OCI-M1 (cell line): ENCODE data around the gene PLCG2.
"Not testable (repeated sequence)": the region's sequence is repeated elsewhere in the genome, so short reads cannot be mapped to it uniquely, and the experiment has no call there.

ENCODE experiments used
- DNase-seq: peaks from one replicate; lab custom pipeline; 2025; lab: John Stamatoyannopoulos, UW

The PLCG2 gene

DNA sequence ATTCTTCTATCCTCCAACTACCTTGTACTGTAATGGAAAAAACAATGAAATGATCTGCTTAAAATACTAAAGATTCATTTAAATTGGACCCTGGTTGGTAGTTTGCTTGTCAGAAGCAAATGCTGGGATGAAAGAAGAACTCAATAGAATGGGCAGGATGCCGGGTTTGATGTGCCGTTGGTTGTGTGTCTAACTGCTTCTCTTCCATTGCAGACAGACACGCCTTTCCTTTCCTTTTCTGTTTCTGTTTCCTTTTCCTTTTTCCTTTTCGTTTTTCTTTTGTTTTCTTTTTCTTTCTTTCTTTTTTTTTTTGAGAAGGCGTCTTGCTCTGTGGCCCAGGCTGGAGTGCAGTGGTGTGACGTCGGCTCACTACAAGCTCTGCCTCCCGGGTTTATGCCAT, 64.6 kb downstream of the PLCG2 start:
- DNase-seq, result peak; percentile 63

DNA sequence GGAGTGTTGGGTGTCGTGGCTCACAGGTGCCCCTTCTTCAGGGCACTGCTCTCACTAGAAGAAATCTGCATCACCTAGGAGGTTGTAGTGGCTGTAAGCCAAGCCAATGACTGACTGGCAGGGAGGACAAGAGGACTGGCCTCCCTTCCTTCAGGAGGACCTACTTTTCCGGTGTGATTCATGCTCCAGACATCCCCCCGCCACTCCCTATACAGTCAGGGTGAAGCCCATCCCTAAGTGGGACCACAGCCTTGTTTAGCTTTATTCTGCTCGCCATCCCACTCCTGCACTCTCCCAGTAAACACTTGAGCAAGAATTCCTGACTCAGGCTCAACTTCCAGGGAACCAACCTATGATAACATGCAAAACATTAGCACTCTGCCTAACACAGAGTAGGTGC, 67.0 kb downstream of the PLCG2 start:
- no peak for DNase-seq

DNA sequence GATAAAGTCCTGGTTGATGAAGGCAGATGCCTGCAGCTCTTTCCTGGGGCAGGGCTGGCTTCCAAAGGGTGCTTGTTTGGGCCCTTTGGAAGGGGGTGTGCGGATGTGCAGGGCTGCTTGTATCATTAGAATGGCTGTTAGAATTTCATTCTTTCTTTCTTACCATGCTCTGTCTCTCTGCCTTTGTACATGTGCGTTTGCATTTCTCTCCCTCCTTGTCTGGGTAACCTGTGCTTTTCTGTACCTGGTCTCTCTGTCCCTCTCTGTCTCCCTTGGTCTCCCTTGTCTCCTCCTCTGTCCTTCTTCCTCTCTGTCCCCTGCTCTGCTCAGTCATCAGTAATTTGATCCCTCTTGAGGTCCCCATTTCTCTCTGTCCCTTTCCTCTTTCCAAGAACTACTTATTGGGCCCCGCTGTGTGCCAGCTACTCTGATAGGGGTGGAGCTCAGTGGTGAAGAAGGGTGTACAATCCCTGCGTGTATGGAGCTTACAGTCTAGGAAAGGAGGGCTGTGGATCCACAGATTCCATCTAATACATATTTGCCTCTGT, 69.3 kb downstream of the PLCG2 start:
- DNase-seq, result peak; percentile 58

DNA sequence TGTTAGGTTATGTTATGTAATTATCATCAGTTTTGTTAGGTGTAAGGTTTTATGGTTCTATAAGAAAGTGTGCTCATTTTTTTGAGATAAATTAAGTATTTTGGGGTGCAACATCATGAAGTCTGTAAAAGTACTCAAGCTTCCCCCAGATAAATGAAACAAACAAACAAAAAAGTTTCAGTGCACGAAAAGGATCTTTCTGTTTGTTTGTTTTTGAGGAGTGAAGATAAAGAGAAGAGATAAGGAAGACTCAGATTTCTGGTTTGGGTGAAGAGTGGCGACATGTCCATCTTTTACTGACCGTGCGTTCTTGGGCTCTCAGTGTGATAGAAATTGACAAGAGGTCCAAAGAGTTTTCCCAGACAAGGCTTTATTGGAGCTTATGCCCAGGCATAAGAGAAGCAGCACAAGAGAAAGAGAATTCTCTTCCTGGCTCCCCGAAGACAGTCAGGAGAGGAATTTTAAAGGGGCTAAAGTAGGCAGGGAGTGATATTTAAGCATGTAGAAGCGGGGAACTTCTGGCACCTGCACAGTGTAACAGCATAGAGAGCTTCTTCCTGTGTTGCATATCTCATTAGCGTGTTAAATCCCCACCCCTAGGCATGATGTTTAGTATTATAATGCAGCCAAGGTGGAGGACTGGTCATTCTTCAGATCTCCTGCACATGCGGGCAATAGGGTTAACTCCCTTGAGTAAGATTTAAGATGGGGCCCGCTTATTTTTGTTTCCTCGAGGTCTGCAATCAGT, 71.3 kb downstream of the PLCG2 start:
- no peak for DNase-seq

DNA sequence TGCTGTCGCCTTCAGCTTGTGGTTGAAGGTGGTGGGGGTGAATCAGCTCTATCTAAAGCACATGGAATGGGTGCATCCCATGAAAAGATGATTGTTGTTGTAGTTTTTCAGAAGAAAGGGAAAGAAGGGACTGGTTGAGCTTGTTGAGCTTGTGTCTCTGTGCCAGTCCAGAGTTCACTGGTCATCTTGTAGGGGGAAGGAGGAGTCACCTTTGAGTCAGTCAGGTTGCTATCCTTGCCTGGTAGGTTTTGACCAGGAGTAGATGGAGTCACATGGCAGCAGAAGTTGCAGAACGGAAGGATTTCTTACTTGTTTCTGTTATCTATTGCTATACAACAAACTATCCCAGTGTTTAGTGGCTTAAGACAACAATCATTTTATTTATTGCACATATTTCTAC, 73.3 kb downstream of the PLCG2 start:
- no peak for DNase-seq

DNA sequence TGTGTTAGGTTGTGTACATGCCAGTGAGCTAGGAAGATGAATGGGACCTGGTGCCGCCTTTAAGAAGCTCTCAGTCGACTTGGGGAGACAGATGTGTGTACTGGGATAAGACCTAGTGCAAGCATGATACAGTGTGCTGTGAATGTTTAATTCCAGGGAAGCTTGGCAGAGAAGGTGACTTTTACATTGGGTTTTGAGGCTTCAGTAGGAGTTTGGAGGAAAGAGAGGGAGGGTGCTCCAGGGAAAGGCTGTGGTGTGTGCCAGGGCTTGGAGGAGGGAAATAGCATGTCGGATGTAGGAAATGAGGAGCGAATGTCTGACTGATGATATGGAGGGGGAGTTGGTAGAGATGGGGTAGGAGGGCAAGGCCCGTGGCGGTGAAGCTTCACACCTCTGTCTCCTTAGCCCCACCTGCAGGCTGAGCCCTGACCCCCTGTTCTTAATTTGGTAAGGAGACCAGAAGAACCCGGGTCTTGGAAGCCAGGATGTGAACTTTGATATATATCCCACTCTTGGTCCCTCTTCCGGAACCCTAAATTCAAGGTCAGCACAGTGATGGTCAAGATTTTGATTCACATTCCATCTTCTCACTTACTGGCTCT, 76.6 kb downstream of the PLCG2 start:
- DNase-seq, result no peak

DNA sequence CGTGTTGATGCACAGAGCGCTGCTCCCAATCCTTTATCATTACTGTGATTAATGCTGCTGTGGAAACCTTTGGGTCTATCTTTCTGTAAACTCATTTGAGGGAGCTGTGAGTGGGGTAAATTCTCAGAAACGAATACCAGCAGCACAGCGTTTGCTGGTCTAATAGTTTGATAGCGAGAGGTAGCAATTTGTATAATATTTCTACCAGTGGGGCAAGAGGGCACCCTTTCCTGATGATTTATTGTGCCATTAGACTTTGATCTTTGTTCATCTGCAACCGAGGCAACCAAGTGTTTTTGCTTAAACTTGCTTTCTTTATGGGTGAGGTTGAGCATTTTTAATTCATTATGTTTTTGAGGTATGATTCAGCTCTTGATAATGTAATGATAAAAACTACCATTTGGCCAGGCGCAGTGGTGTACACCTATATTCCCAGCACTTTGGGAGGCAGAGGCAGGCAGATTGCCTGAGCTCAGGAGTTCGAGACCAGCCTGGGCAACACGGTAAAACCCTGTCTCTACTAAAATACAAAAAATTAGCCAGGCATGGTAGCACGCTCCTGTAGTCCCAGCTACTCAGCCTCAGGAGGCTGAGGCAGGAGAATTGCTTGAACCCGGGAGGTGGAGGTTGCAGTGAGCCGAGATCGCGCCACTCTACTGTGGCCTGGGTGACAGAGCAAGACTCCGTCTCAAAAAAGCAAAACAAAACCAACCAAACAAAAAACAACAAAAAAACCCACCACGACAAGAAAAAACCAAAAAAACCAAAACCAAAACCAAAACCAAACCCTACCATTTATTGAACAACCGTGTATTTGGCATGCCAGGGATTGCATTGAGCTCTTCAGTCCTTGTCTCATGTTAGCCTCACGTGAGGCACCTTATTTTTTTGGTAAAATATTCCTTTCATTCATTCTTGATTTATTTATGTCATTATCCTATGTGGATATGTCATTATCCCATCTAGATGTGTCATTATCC, 81.5 kb downstream of the PLCG2 start:
- no peak for DNase-seq

DNA sequence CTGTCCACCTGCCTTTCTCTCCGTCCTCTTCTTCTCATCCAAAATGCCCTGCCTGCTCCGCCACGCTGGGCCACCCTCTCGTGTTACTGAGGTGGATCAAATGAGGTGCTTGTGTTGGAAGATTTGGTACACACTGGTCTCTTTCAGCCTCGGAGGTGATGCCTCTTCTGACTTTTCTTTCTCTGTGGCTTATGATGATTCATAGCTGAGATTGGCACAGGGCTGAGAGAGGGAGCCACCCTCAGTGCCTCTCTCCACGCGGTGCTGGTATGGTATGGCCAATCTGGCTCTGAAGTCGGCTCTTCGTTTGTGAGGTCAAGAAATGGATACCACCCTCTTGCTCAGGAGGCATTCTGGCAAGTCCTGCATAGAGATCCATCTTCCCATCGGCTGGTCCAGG, 82.4 kb downstream of the PLCG2 start:
- no peak for DNase-seq

DNA sequence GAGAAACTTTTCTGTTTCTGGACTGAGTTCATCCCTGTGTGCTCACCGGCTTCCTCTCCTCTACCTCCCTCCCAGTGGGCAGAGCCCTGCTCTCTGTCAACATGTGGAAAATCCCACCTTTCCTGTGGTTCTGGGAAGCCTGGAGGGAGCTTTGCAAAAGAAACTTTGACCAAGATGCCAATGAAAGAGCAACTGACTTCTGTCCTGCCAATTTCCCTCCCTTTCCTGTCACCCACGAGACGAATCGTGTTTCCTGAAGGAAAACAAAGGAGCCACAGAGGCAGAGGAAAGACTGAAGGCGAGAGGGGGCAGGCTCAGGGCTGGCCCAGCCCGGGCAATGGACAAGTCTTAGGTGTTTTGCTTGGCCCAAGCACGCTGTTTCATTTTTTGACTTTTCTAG, 82.8 kb downstream of the PLCG2 start:
- no peak for DNase-seq

DNA sequence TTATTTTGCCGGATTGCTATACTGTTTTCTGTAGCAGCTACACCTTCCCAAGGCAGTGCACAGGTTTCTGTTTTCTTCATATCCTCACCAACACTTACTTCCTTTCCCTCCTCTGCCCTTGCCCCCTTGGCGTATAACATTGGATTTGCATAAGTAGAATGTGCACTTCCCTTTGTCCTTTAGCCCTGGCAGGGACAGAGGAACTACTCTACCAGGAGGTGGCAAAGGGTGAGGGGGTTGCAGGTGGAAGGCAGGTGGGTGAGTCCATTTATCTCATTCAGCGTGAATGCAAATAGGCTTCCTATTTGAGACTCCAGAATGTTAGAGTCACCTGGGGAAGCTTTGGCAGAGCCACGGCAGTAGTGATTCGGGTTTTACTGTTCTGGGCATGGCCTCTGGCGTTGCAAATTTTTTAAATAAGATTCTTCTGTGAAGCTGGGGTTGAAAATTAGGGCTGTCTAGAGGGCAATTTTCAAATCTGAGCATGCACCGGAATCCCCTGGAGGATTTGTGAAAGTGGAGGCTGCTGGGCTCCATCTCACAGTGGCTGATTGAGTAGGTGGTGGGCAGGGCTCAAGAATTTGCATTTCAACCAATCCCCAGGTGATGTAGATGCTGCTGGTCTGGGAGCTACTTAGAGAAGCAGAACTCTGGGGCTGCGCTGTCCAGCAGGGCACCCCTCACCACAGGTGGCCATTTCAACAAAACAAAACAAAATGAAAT, 84.7 kb downstream of the PLCG2 start:
- DNase-seq, result no peak

DNA sequence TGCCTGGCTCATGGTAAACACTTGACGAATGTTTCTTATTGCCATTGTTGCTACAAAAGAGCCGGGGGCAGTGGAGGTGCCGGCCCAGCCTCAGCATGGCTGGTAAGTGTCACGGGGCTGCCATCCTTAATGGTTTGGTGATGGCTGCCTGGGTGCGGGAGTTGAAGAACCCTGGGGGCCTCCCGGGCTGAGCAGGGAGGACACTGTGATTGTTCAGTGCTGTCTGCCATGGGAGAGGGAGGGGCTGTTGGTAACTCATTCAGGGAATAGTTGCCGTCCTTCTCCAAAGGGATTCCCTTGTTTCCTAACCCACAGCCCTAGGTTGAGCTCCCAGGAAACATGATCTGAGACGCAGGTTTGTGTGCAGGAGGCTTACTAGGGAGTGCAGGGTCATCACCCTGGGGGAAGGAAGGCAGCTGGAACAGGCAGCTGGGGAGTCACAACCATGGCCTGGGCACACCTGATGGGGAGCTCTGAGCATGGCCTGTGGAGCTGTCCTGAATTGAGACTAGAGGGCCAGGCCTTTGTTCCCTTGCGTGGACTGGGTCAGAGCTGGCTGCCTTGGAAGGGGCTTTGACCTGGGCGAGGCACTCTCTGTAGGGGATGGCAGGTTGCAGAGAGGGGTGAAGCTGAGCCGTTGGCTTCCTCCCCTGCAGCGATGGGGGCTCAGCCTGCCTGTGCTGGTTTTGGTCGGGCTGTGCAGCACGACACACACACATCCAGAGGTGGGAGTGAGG, 85.7 kb downstream of the PLCG2 start:
- DNase-seq, result no peak

DNA sequence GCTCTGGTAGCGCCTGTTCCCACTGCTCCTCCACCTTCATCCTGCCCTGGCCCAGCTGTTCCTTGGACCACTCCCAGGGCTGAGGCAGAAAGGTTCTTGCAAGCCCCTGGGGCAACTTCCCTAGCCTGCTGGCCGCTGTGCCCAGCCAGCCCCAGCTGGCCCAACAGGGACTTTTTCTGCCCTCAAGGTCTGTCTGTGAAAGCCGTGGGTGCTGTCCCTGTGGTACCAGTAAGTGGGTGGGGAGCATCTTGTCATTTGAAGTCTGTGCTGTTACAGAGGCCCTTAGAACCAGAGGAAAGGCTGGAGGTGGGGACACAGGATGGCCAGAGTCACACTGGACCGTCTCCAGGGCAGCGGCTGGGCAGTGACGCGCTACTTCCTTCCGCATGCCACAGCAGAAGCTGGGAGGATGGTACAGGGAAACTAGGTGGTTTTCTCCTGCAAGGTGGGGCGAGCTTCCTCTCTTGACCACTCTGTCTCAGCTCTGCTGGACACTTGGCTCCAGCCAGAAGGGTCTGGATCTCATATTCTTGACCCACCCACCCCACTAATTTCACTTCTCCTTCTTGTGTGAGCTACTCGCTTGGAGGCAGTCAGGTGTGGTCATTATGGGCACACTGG, 87.8 kb downstream of the PLCG2 start:
- no peak for DNase-seq

DNA sequence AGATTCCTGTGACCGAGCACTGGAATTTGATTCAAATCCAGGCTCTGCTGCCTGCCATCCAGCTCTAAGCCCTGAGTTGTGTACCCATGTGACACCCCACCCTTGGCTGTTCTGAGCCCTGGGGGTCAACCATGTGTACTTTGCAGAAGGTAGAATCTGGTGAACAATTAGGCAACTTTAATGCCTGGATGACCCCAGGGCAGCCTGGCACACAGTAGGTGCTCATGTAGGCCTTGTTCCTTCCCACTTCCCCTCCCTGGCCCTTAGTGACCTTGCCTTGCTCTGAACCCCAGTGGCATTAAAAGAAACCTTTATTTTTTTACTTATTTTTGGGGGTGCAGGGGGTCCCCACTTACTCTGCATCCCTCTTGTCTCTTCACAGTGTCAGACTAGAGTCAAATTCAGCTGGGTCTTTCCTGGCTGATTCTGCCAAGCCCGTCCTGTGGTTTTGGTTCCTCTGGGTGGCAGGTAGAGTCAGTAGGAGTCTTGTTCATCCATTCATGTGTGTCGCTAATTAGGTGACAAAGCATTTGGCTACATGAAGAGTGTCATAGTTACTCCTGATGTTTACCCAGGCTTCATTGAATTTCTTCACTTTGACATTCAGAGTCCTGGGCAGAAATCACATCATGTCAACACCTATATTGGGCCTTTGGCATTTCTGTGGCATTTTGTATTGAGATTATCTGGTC, 89.1 kb downstream of the PLCG2 start:
- no peak for DNase-seq

DNA sequence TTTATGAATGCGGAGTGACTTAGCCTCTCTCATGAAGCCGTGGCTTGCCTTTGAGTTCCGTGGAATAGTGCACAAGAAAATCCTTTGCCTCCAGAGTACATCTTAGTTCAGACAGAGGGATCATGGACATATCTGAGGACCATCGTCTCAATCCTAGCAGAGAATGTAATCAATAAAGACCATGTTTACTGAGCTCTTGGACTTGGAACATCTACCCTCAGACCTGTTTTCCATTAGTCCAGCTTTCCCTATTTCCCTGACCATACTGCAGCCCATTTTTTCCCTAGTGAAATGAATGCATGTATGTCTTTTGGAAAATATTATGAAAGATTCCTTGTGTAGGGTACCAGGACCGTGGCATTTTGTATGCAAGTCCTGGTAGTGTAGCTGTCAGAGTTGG, 90.2 kb downstream of the PLCG2 start:
- DNase-seq, result no peak

DNA sequence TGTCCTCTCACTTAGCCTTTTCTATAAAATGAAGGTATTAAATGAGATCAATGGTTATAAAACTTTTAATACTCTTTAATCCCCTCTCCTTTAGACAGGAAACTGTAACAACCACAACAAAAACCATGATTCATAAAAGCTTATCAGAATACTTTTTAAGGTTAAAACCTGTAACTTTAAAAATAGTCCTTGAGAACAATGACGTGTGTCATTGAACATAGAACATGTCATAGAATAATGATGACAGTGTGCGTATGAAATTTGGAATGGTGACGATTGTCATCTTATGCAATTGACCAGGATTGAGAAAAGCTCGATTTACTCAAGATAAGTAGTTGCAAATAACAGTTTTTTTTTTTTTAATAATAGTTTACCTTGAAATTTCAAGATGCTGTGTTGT, 94.1 kb downstream of the PLCG2 start:
- no peak for DNase-seq

DNA sequence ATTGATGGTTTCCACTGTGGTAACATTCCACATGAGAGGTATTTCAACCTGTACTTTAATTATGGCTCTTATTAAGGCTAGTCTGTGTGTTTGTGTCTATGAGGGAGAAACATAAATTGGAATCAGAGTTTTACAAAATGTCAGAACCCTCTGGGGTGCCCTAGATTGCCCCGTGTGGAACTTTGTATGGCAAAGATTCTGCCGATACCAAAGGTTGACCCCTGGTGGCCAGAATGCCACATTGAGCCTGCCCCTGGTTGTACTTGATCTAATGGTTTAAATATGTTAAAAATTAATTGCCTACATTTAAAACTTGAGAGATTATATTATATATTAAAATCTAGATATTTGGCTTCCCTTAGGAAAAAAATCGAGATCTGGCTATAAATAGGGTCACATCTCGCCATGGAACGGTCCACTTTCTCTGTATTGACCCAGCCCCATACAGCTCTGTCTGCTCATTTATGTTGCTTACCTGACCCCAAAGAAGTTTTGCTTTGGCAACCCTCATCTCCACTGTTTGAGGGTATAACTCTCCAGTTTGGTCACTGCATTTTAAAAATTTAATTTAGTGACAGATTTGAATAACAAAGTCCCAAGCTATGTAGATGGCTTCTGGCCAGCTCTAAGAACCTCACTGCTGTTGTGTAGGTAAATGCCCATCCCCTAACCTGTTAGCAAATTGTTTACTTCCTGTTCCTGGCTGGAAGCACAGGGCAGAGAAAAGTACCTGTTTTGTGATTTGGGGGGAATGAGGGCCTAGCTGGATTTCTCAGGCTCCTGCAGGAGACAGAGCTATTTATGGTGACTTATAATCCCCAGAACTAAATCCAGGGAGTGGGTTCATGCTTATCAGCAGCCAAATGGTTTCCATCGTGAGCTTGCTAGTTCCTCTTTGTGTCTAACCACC, 95.0 kb downstream of the PLCG2 start:
- peak; percentile 75 for DNase-seq

DNA sequence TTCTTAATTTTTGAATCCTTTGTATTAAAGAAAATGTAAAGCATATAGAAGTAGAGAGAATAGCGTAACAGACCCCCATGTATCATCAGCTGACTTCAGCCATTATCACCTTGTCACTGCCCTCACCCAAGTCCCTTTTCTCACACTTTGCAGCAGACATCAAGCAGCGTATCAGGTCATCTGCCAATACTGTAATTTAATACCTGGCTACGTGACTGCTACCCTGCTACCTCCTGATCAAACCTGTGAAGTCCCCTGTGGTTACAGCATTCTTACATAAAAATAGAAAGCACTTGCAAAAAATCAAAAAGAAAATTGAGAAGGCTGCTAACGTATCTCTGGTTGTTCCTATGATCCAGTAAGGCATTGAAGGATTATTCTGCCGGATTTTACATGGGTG, 96.4 kb downstream of the PLCG2 start:
- DNase-seq, result no peak

DNA sequence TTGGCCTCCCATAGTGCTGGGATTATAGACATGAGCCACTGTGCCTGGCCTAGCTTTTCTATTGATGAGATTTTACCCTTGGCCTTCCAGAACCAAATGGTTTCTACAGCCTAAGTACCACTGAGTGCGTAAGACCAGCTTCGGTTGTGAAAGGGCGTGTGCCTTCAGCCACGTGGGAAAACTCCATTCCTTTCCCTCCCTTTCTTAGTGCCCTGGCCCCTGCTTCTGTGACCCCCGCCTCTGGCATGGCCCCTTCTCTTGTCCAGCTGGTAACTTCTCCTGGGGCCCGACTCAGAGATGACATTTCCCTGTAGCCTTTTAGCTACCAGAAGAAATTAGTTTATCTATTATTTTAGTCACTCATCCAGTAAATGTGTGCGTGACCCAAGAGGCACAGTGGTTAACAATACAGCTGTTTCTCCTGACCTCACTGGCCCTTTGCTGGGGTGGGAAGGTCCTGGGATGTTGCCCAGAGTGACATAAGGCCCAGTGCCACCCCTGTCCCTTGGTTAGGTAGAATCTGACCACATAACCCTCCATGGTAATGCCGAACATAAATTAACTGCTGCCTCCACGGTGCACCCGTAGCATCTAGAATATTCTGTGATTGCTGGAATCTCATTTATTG, 97.3 kb downstream of the PLCG2 start:
- DNase-seq, result no peak

DNA sequence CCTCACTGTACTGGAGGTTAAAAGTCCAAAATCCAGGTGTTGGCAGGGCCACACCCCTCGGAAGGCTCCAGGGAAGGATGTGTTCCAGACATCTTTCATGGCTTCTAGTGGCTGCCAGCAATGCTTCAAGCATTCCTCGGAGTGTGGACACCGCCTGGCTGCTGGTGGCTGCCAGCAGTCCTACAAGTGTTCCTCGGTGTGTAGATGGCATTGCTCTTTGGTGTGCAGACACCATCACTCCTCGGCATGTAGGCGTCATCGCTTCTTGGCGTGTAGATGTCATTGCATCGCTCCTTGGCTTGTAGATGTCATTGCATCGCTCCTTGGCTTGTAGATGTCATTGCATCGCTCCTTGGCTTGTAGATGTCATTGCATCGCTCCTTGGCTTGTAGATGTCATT, 98.4 kb downstream of the PLCG2 start:
- DNase-seq, result not testable (repeated sequence)
